Trophoblast cell (in vitro differentiated cells and primary cell): Measurements from ENCODE around the gene DERA.
"Not testable (repeated sequence)": the region's sequence is repeated elsewhere in the genome, so short reads cannot be mapped to it uniquely, and the experiment has no call there.

Source experiments
- DNase-seq, 2 donors: peaks; one replicate each; pipeline ENCODE4 v3.0.0-alpha.2; 2016
- H2AFZ ChIP-seq: 2 replicates; pipeline ENCODE4 v1.6.1; 2013; ENCODE audit warnings: low read length, moderate library complexity, mild to moderate bottlenecking; ENCODE audit not compliant: insufficient read depth, poor library complexity
- H2AK5ac ChIP-seq: 2 replicates; pipeline ENCODE4 v1.6.1; 2013; ENCODE audit warnings: mild to moderate bottlenecking, low read length
- H2BK120ac ChIP-seq: 2 replicates; pipeline ENCODE4 v1.6.1; 2013; ENCODE audit warnings: low read length, mild to moderate bottlenecking, moderate library complexity; ENCODE audit not compliant: insufficient read depth, poor library complexity
- H2BK12ac ChIP-seq: 2 replicates; pipeline ENCODE4 v1.6.1; 2013; ENCODE audit warnings: mild to moderate bottlenecking, low read length, moderate library complexity
- H2BK5ac ChIP-seq: 2 replicates; pipeline ENCODE4 v1.6.1; 2013; ENCODE audit warnings: low read length, low read depth, moderate library complexity, mild to moderate bottlenecking; ENCODE audit not compliant: poor library complexity
- H3K14ac ChIP-seq: 2 replicates; pipeline ENCODE4 v1.6.1; 2013; ENCODE audit warnings: mild to moderate bottlenecking, low read length
- H3K18ac ChIP-seq: 2 replicates; pipeline ENCODE4 v1.6.1; 2013; ENCODE audit warnings: mild to moderate bottlenecking, low read length
- H3K23ac ChIP-seq: 2 replicates; pipeline ENCODE4 v1.6.1; 2013; ENCODE audit warnings: low read length
- H3K27ac ChIP-seq: 2 replicates; pipeline ENCODE4 v1.5.1; 2013; ENCODE audit warnings: low read depth, mild to moderate bottlenecking, inconsistent platforms, low read length, moderate library complexity
- H3K27me3 ChIP-seq: 2 replicates; pipeline ENCODE4 v1.6.1; 2013; ENCODE audit warnings: inconsistent platforms, mild to moderate bottlenecking, low read length, moderate library complexity; ENCODE audit not compliant: insufficient read depth
- H3K36me3 ChIP-seq, 2 experiments: 1 replicate in 1 of 2; 2 replicates in 1 of 2; pipeline ENCODE4 v1.6.1; 2013; ENCODE audit warnings: low read length in 2 of 2, mild to moderate bottlenecking in 2 of 2, moderate library complexity in 1 of 2; ENCODE audit not compliant: insufficient read depth in 2 of 2, control insufficient read depth in 1 of 2
- H3K4ac ChIP-seq: 2 replicates; pipeline ENCODE4 v1.6.1; 2013; ENCODE audit warnings: low read depth, mild to moderate bottlenecking, low read length, moderate library complexity
- H3K4me1 ChIP-seq, 2 experiments: 1 replicate in 1 of 2; 2 replicates in 1 of 2; pipeline ENCODE4 v1.6.1; 2013; ENCODE audit warnings: low read length in 2 of 2, mild to moderate bottlenecking in 2 of 2, moderate library complexity in 1 of 2; ENCODE audit not compliant: insufficient read depth in 2 of 2, control insufficient read depth in 1 of 2
- H3K4me2 ChIP-seq: 2 replicates; pipeline ENCODE4 v1.6.1; 2013; ENCODE audit warnings: inconsistent platforms, mild to moderate bottlenecking, low read length, moderate library complexity
- H3K4me3 ChIP-seq: 2 replicates; pipeline ENCODE4 v1.5.1; 2013; ENCODE audit warnings: mild to moderate bottlenecking, low read depth, low read length, inconsistent platforms
- H3K79me1 ChIP-seq: one replicate; pipeline ENCODE4 v1.6.1; 2013; ENCODE audit warnings: low read length
- H3K79me2 ChIP-seq: 2 replicates; pipeline ENCODE4 v1.6.1; 2013; ENCODE audit warnings: low read length, mild to moderate bottlenecking; ENCODE audit not compliant: control insufficient read depth, insufficient read depth, poor library complexity
- H3K9ac ChIP-seq: 2 replicates; pipeline ENCODE4 v1.6.1; 2013; ENCODE audit warnings: mild to moderate bottlenecking, low read length
- H3K9me3 ChIP-seq: 2 replicates; pipeline ENCODE4 v1.6.1; 2013; ENCODE audit warnings: low read depth, mild to moderate bottlenecking, control low read depth, inconsistent platforms, low read length; ENCODE audit not compliant: insufficient read depth
- H4K12ac ChIP-seq: 2 replicates; pipeline ENCODE4 v1.6.1; 2013; ENCODE audit warnings: low read depth, mild to moderate bottlenecking, low read length, moderate library complexity
- H4K8ac ChIP-seq: 2 replicates; pipeline ENCODE4 v1.6.1; 2013; ENCODE audit warnings: low read depth, mild to moderate bottlenecking, low read length, moderate library complexity
- H4K91ac ChIP-seq: one replicate; pipeline ENCODE4 v1.6.1; 2013; ENCODE audit warnings: low read depth, mild to moderate bottlenecking, low read length, moderate library complexity
- WGBS: extraction: QIAGEN DNeasy Blood & Tissue Kit; methylation state at CpG from one replicate; pipeline ENCODE4 v1.1.7; 2013; ENCODE audit warnings: missing lambda C conversion rate; ENCODE audit not compliant: insufficient read length, insufficient coverage; ENCODE audit errors: extremely low coverage; 5-methylcytosine and 5-hydroxymethylcytosine counted together

DERA gene

GRCh38 chr12:15942475-15942874 lies 31.3 kb downstream of the DERA start:
- no peak for DNase-seq
- H4K91ac ChIP-seq = no peak overlapping the region
- H2BK12ac ChIP-seq = no peak overlapping the region
- H4K12ac ChIP-seq = no peak overlapping the region
- H3K79me2 ChIP-seq = no peaks in the 10 kb centered on the region
- no peaks in the 10 kb centered on the region for H3K9me3 ChIP-seq
- no peak overlapping the region for H3K23ac ChIP-seq
- H3K79me1 ChIP-seq = no peaks in the 10 kb centered on the region
- no peak overlapping the region for H2BK5ac ChIP-seq
- H2AFZ ChIP-seq = no peak overlapping the region
- no peak overlapping the region for H3K18ac ChIP-seq
- no peaks in the 10 kb centered on the region for H3K36me3 ChIP-seq
- no peak overlapping the region for H3K14ac ChIP-seq
- H2BK120ac ChIP-seq = no peak overlapping the region
- no peak overlapping the region for H2AK5ac ChIP-seq
- no CpG with 5 or more reads among the region's 5 CpGs for WGBS
- H3K27me3 ChIP-seq = no peaks in the 10 kb centered on the region
- H3K4ac ChIP-seq = no peak overlapping the region
- H4K8ac ChIP-seq = no peak overlapping the region
- H3K4me2 ChIP-seq = no peak overlapping the region
- no peak overlapping the region for H3K4me3 ChIP-seq
- peaks cover 0 to 1% of the 10 kb centered on the region in 2 experiments for H3K4me1 ChIP-seq
- H3K9ac ChIP-seq = no peak overlapping the region
- H3K27ac ChIP-seq = no peak overlapping the region

GRCh38 chr12:15943519-15943918 lies 32.4 kb downstream of the DERA start:
- not testable (repeated sequence) for H4K91ac ChIP-seq, H2AK5ac ChIP-seq, H3K9me3 ChIP-seq, DNase-seq, H3K79me1 ChIP-seq, H3K4me1 ChIP-seq, H3K4ac ChIP-seq, H4K8ac ChIP-seq, H2BK120ac ChIP-seq, H3K4me3 ChIP-seq, H2BK5ac ChIP-seq, H3K79me2 ChIP-seq, H3K36me3 ChIP-seq, H3K23ac ChIP-seq, H3K9ac ChIP-seq, H2BK12ac ChIP-seq, H3K27me3 ChIP-seq, H3K18ac ChIP-seq, H3K27ac ChIP-seq, H2AFZ ChIP-seq, H4K12ac ChIP-seq, H3K4me2 ChIP-seq, H3K14ac ChIP-seq
- WGBS = no CpG with 5 or more reads among the region's 5 CpGs

GRCh38 chr12:15948461-15948860 lies 37.3 kb downstream of the DERA start:
- not testable (repeated sequence) for H3K18ac ChIP-seq, H4K91ac ChIP-seq, H3K4me1 ChIP-seq, H3K23ac ChIP-seq, H3K4ac ChIP-seq, H4K8ac ChIP-seq, H3K9me3 ChIP-seq, H3K4me2 ChIP-seq, H3K14ac ChIP-seq, H4K12ac ChIP-seq, H3K79me1 ChIP-seq, H2BK12ac ChIP-seq, H2AFZ ChIP-seq, H3K27me3 ChIP-seq, H3K4me3 ChIP-seq, H2BK5ac ChIP-seq, H3K79me2 ChIP-seq, H3K36me3 ChIP-seq, H3K27ac ChIP-seq, H3K9ac ChIP-seq, H2BK120ac ChIP-seq, H2AK5ac ChIP-seq, DNase-seq
- no CpG with 5 or more reads among the region's 10 CpGs for WGBS

GRCh38 chr12:15955281-15955680 lies 44.1 kb downstream of the DERA start:
- H4K12ac ChIP-seq = no peak overlapping the region
- DNase-seq = no peak
- no peak overlapping the region for H3K14ac ChIP-seq
- H4K91ac ChIP-seq = no peak overlapping the region
- no peak overlapping the region for H3K4me2 ChIP-seq
- H3K23ac ChIP-seq = no peak overlapping the region
- no peak overlapping the region for H3K4me3 ChIP-seq
- WGBS = no CpG with 5 or more reads among the region's 4 CpGs
- no peaks in the 10 kb centered on the region for H3K36me3 ChIP-seq
- H3K27me3 ChIP-seq = no peaks in the 10 kb centered on the region
- no peak overlapping the region for H3K18ac ChIP-seq
- H2BK12ac ChIP-seq = no peak overlapping the region
- H3K4ac ChIP-seq = no peak overlapping the region
- H4K8ac ChIP-seq = no peak overlapping the region
- H2BK120ac ChIP-seq = no peak overlapping the region
- no peak overlapping the region for H2AK5ac ChIP-seq
- no peak overlapping the region for H3K9ac ChIP-seq
- H2BK5ac ChIP-seq = no peak overlapping the region
- no peaks in the 10 kb centered on the region for H3K9me3 ChIP-seq
- no peak overlapping the region for H3K27ac ChIP-seq
- H3K79me1 ChIP-seq = no peaks in the 10 kb centered on the region
- H3K4me1 ChIP-seq = peaks cover 6 to 10% of the 10 kb centered on the region in 2 experiments
- H3K79me2 ChIP-seq = peaks cover 2% of the 10 kb centered on the region
- H2AFZ ChIP-seq = no peak overlapping the region
